Endothelial cell of umbilical vein (primary cell): ENCODE measurements around the gene FCF1.

ENCODE experiments used
- EZH2 ChIP-seq: IDR thresholded peaks from 2 replicates; pipeline ENCODE4 v1.6.1; 2012; ENCODE audit warnings: borderline replicate concordance, low read depth, mild to moderate bottlenecking, moderate library complexity, low read length, inconsistent platforms; ENCODE audit not compliant: severe bottlenecking
- GATA2 ChIP-seq: IDR thresholded peaks from 2 replicates; pipeline ENCODE4 v1.7.0; 2011; ENCODE audit warnings: low read depth, mild to moderate bottlenecking, moderate library complexity, mixed read lengths, low read length; ENCODE audit not compliant: insufficient read length, insufficient read depth
- JUN ChIP-seq: IDR thresholded peaks from 2 replicates; pipeline ENCODE4 v1.6.1; 2011; ENCODE audit warnings: borderline replicate concordance, low read depth; ENCODE audit not compliant: insufficient read length, insufficient read depth
- MYC ChIP-seq: IDR thresholded peaks from one replicate; pipeline ENCODE4 v1.6.1; 2011; ENCODE audit warnings: mild to moderate bottlenecking, low read depth, low read length
- POLR2A ChIP-seq: IDR thresholded peaks from 2 replicates; pipeline ENCODE4 v1.6.1; 2012; ENCODE audit warnings: low read depth, mild to moderate bottlenecking, control low read depth, low read length
- POLR2AphosphoS5 ChIP-seq: IDR thresholded peaks from 2 replicates; pipeline ENCODE4 v1.6.1; 2012; ENCODE audit warnings: low read depth, mild to moderate bottlenecking, control low read depth, low read length, moderate library complexity; ENCODE audit not compliant: insufficient read depth
- TF ChIP-seq, protein P1 (sequence below), 2 donors: IDR thresholded peaks; 1 replicate in 1 of 2; 2 replicates in 1 of 2; pipeline ENCODE4 v1.5.1; 2011; ENCODE audit warnings: low read length in 2 of 2, mild to moderate bottlenecking in 2 of 2, moderate library complexity in 2 of 2, control low read depth in 1 of 2, inconsistent platforms in 1 of 2, low read depth in 1 of 2; ENCODE audit not compliant: insufficient read depth in 1 of 2; ENCODE audit errors: extremely low read depth in 1 of 2
- TF ChIP-seq, protein P2 (sequence below): IDR thresholded peaks from 2 replicates; pipeline ENCODE4 v1.6.1; 2011; ENCODE audit not compliant: insufficient read depth, insufficient read length

DNA sequence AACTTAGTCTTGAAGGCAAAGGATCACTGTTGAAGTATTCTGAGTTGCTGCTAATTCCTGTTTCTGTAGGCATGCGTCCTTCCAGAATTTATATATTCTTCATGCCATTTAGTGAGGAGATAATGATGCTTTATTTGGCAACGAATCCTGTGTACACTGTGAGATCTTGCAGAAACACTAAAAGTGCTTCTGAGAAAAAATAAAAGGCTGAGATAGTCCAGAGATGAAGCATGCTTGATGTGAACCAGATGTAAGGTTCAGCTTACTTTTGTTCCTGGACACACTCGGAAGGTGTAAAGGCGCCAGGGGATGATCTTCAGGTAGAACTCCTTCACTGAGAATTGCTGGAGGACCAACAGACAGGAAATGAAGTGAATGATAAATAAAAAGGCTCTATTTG is 39.2 kb upstream of the FCF1 start:
- TF ChIP-seq POLR2A = no peak
- TF ChIP-seq, protein P1, sequence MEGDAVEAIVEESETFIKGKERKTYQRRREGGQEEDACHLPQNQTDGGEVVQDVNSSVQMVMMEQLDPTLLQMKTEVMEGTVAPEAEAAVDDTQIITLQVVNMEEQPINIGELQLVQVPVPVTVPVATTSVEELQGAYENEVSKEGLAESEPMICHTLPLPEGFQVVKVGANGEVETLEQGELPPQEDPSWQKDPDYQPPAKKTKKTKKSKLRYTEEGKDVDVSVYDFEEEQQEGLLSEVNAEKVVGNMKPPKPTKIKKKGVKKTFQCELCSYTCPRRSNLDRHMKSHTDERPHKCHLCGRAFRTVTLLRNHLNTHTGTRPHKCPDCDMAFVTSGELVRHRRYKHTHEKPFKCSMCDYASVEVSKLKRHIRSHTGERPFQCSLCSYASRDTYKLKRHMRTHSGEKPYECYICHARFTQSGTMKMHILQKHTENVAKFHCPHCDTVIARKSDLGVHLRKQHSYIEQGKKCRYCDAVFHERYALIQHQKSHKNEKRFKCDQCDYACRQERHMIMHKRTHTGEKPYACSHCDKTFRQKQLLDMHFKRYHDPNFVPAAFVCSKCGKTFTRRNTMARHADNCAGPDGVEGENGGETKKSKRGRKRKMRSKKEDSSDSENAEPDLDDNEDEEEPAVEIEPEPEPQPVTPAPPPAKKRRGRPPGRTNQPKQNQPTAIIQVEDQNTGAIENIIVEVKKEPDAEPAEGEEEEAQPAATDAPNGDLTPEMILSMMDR (IDR thresholded peaks at IDR 0.05; ENCODE audit: extremely low read depth in 1 of 2, insufficient read depth in 1 of 2, low read depth in 1 of 2, low read length in 2 of 2) = no peak
- no peak for TF ChIP-seq EZH2
- no peak for TF ChIP-seq POLR2AphosphoS5
- TF ChIP-seq JUN = no peak
- no peak for TF ChIP-seq GATA2
- TF ChIP-seq, protein P2, sequence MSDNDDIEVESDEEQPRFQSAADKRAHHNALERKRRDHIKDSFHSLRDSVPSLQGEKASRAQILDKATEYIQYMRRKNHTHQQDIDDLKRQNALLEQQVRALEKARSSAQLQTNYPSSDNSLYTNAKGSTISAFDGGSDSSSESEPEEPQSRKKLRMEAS = no peak
- TF ChIP-seq MYC = no peak
